SK-N-SH treated with all-trans-retinoic acid at 6 μM for 48 hours (cell line): ENCODE measurements around the gene OR4F6.

Experiments used
- ATAC-seq: fragments of 200-7000 bp; cut with Tn5 transposase; 3 replicates; pipeline ENCODE4 v1.9.1; 2020; ENCODE audit warnings: mild to moderate bottlenecking, moderate library complexity
- ARNTL ChIP-seq: fragments of 450-650 bp; formaldehyde crosslinking; IDR thresholded peaks from 2 replicates; pipeline ENCODE4 v1.5.0; 2020; ENCODE audit warnings: low read depth, mild to moderate bottlenecking, moderate library complexity, borderline replicate concordance
- ESRRG ChIP-seq: fragments of 250-450 bp; sonication (Bioruptor Pico); IDR thresholded peaks from 2 replicates; pipeline ENCODE4 v1.6.1; 2021; ENCODE audit warnings: mild to moderate bottlenecking
- GLIS3 ChIP-seq: fragments of 250-450 bp; sonication (Bioruptor Pico); IDR thresholded peaks from 2 replicates; pipeline ENCODE4 v1.5.0; 2020; ENCODE audit warnings: mild to moderate bottlenecking, moderate library complexity
- ISL1 ChIP-seq: fragments of 250-450 bp; sonication (Bioruptor Pico); IDR thresholded peaks from 2 replicates; pipeline ENCODE4 v2.1.2; 2022; ENCODE audit warnings: mild to moderate bottlenecking, moderate library complexity
- OSR1 ChIP-seq: fragments of 250-450 bp; sonication (Bioruptor Pico); IDR thresholded peaks from 2 replicates; pipeline ENCODE4 v1.8.0; 2022; ENCODE audit warnings: moderate library complexity, mild to moderate bottlenecking, inconsistent platforms
- PPARA ChIP-seq: fragments of 250-450 bp; sonication (Bioruptor Pico); IDR thresholded peaks from 2 replicates; pipeline ENCODE4 v1.5.0; 2020; ENCODE audit warnings: mild to moderate bottlenecking, borderline replicate concordance
- RARB ChIP-seq: fragments of 250-450 bp; sonication (Bioruptor Pico); IDR thresholded peaks from 2 replicates; pipeline ENCODE4 v1.8.0; 2021; ENCODE audit warnings: mild to moderate bottlenecking, moderate library complexity
- SNAI2 ChIP-seq: fragments of 250-450 bp; sonication (Bioruptor Pico); IDR thresholded peaks from 2 replicates; pipeline ENCODE4 v1.5.0; 2020; ENCODE audit warnings: mild to moderate bottlenecking, moderate library complexity
- TCF4 ChIP-seq: fragments of 250-450 bp; sonication (Bioruptor Pico); IDR thresholded peaks from 2 replicates; pipeline ENCODE4 v1.8.0; 2021; ENCODE audit warnings: mild to moderate bottlenecking, moderate library complexity, borderline replicate concordance
- TOX ChIP-seq: fragments of 250-450 bp; sonication (Bioruptor Pico); IDR thresholded peaks from 2 replicates; pipeline ENCODE4 v1.8.0; 2021; ENCODE audit warnings: mild to moderate bottlenecking, moderate library complexity, borderline replicate concordance
- ZC3H10 ChIP-seq: fragments of 250-450 bp; sonication (Bioruptor Pico); IDR thresholded peaks from 2 replicates; pipeline ENCODE4 v1.5.1; 2021; ENCODE audit warnings: mild to moderate bottlenecking, moderate library complexity
- ZFP3 ChIP-seq: fragments of 250-450 bp; sonication (Bioruptor Pico); IDR thresholded peaks from 2 replicates; pipeline ENCODE4 v1.5.0; 2020; ENCODE audit warnings: mild to moderate bottlenecking, moderate library complexity
- ZFP30 ChIP-seq: fragments of 450-650 bp; formaldehyde crosslinking; IDR thresholded peaks from 2 replicates; pipeline ENCODE4 v1.5.0; 2022; ENCODE audit warnings: mild to moderate bottlenecking, moderate library complexity
- ZNF565 ChIP-seq: fragments of 450-650 bp; formaldehyde crosslinking; conservative IDR thresholded peaks from 2 replicates; pipeline ENCODE4 v1.5.0; 2020; ENCODE audit warnings: low read depth, mild to moderate bottlenecking, moderate library complexity
- ZNF70 ChIP-seq: fragments of 450-650 bp; formaldehyde crosslinking; IDR thresholded peaks from 2 replicates; pipeline ENCODE4 v1.5.0; 2020; ENCODE audit warnings: mild to moderate bottlenecking, moderate library complexity
- ZNF8 ChIP-seq: fragments of 450-650 bp; formaldehyde crosslinking; IDR thresholded peaks from 2 replicates; pipeline ENCODE4 v1.5.0; 2020; ENCODE audit warnings: mild to moderate bottlenecking, moderate library complexity
- TF ChIP-seq, protein P1 (sequence below): fragments of 250-450 bp; sonication (Bioruptor Pico); IDR thresholded peaks from 2 replicates; pipeline ENCODE4 v1.5.0; 2020; ENCODE audit warnings: mild to moderate bottlenecking, moderate library complexity
- TF ChIP-seq, protein P2 (sequence below): fragments of 250-450 bp; sonication (Bioruptor Pico); IDR thresholded peaks from 2 replicates; pipeline ENCODE4 v1.8.0; 2021; ENCODE audit warnings: low read depth, mild to moderate bottlenecking, moderate library complexity, borderline replicate concordance
- TF ChIP-seq, protein P3 (sequence below): fragments of 250-450 bp; sonication (Bioruptor Pico); IDR thresholded peaks from 2 replicates; pipeline ENCODE4 v1.8.0; 2020; ENCODE audit warnings: mild to moderate bottlenecking, moderate library complexity, borderline replicate concordance
- TF ChIP-seq, protein P4 (sequence below): fragments of 250-450 bp; sonication (Bioruptor Pico); IDR thresholded peaks from 2 replicates; pipeline ENCODE4 v1.5.1; 2020; ENCODE audit warnings: low read depth, mild to moderate bottlenecking, moderate library complexity

Gene OR4F6

DNA sequence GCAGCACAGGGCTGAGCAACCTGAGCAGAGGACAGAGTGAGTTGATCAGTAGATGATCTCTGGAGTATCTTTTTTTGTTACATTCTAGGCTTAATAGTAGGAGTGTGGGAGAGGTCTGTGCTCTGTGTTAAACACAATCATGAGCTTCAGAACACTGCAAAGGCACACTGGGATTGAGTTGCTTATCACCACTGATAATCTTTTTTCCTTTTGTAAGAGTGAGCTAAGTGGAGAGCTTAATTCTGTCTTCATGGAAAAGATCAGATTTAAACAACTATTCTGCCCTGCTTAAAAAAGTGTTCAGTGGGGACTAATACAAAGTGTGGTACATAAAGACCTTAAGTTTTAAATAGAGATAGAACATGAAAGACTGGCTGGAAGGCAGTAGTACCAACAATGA is 1.1 kb downstream of the OR4F6 start (continued):
- TF ChIP-seq ZNF70 (CRISPR knock-in tag) (no peak), GLIS3 (CRISPR knock-in tag) (no peak), TCF4 (CRISPR knock-in tag) (no peak), ARNTL (no peak), ZNF8 (CRISPR knock-in tag) (no peak)
- TF ChIP-seq, protein P1, sequence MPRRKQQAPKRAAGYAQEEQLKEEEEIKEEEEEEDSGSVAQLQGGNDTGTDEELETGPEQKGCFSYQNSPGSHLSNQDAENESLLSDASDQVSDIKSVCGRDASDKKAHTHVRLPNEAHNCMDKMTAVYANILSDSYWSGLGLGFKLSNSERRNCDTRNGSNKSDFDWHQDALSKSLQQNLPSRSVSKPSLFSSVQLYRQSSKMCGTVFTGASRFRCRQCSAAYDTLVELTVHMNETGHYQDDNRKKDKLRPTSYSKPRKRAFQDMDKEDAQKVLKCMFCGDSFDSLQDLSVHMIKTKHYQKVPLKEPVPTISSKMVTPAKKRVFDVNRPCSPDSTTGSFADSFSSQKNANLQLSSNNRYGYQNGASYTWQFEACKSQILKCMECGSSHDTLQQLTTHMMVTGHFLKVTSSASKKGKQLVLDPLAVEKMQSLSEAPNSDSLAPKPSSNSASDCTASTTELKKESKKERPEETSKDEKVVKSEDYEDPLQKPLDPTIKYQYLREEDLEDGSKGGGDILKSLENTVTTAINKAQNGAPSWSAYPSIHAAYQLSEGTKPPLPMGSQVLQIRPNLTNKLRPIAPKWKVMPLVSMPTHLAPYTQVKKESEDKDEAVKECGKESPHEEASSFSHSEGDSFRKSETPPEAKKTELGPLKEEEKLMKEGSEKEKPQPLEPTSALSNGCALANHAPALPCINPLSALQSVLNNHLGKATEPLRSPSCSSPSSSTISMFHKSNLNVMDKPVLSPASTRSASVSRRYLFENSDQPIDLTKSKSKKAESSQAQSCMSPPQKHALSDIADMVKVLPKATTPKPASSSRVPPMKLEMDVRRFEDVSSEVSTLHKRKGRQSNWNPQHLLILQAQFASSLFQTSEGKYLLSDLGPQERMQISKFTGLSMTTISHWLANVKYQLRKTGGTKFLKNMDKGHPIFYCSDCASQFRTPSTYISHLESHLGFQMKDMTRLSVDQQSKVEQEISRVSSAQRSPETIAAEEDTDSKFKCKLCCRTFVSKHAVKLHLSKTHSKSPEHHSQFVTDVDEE, result no peak

DNA sequence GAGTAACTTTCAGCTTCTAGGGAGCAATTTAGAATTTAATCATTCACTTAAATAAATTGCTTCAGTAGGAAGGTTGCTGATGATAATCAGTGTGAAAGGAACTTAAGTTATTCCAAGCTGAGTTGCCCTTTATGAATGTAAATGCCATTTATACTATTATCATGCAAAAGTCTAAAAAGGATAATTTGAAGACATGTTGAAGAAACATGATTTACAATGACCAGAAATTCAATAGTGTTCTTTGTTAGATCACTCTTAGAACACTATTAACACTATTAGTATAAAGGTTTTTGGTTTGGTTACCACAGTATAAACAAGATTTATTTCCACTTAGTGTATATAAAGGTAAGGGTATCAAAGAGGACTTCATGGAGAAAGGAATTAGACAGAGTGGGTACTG is 1.6 kb downstream of the OR4F6 start:
- no peak for TF ChIP-seq RARB (CRISPR knock-in tag)
- TF ChIP-seq SNAI2, result no peak
- no peak for TF ChIP-seq TOX
- TF ChIP-seq ZC3H10 (CRISPR knock-in tag), result no peak
- TF ChIP-seq, protein P2, sequence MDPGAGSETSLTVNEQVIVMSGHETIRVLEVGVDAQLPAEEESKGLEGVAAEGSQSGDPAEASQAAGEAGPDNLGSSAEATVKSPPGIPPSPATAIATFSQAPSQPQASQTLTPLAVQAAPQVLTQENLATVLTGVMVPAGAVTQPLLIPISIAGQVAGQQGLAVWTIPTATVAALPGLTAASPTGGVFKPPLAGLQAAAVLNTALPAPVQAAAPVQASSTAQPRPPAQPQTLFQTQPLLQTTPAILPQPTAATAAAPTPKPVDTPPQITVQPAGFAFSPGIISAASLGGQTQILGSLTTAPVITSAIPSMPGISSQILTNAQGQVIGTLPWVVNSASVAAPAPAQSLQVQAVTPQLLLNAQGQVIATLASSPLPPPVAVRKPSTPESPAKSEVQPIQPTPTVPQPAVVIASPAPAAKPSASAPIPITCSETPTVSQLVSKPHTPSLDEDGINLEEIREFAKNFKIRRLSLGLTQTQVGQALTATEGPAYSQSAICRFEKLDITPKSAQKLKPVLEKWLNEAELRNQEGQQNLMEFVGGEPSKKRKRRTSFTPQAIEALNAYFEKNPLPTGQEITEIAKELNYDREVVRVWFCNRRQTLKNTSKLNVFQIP, result no peak
- TF ChIP-seq ISL1 (CRISPR knock-in tag), result no peak
- TF ChIP-seq ZNF70 (CRISPR knock-in tag), result no peak
- TF ChIP-seq, all 23 proteins: peak for 0
- ATAC-seq, result no peak

DNA sequence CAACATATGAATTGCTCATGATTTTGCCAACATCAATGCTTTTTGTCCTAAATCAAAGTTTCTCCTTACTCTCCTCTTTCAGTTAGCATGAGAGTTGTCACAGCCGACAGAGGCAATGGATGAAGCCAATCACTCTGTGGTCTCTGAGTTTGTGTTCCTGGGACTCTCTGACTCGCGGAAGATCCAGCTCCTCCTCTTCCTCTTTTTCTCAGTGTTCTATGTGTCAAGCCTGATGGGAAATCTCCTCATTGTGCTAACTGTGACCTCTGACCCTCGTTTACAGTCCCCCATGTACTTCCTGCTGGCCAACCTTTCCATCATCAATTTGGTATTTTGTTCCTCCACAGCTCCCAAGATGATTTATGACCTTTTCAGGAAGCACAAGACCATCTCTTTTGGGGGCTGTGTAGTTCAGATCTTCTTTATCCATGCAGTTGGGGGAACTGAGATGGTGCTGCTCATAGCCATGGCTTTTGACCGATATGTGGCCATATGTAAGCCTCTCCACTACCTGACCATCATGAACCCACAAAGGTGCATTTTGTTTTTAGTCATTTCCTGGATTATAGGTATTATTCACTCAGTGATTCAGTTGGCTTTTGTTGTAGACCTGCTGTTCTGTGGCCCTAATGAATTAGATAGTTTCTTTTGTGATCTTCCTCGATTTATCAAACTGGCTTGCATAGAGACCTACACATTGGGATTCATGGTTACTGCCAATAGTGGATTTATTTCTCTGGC is 2.5 kb downstream of the OR4F6 start:
- no peak for ATAC-seq
- TF ChIP-seq, protein P2, result no peak
- TF ChIP-seq, protein P3, sequence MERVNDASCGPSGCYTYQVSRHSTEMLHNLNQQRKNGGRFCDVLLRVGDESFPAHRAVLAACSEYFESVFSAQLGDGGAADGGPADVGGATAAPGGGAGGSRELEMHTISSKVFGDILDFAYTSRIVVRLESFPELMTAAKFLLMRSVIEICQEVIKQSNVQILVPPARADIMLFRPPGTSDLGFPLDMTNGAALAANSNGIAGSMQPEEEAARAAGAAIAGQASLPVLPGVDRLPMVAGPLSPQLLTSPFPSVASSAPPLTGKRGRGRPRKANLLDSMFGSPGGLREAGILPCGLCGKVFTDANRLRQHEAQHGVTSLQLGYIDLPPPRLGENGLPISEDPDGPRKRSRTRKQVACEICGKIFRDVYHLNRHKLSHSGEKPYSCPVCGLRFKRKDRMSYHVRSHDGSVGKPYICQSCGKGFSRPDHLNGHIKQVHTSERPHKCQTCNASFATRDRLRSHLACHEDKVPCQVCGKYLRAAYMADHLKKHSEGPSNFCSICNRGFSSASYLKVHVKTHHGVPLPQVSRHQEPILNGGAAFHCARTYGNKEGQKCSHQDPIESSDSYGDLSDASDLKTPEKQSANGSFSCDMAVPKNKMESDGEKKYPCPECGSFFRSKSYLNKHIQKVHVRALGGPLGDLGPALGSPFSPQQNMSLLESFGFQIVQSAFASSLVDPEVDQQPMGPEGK, result no peak
- TF ChIP-seq OSR1 (no peak), ZNF565 (CRISPR knock-in tag) (no peak)
- TF ChIP-seq, protein P4, sequence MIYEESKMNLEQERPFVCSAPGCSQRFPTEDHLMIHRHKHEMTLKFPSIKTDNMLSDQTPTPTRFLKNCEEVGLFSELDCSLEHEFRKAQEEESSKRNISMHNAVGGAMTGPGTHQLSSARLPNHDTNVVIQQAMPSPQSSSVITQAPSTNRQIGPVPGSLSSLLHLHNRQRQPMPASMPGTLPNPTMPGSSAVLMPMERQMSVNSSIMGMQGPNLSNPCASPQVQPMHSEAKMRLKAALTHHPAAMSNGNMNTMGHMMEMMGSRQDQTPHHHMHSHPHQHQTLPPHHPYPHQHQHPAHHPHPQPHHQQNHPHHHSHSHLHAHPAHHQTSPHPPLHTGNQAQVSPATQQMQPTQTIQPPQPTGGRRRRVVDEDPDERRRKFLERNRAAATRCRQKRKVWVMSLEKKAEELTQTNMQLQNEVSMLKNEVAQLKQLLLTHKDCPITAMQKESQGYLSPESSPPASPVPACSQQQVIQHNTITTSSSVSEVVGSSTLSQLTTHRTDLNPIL (CRISPR knock-in tag), result no peak

DNA sequence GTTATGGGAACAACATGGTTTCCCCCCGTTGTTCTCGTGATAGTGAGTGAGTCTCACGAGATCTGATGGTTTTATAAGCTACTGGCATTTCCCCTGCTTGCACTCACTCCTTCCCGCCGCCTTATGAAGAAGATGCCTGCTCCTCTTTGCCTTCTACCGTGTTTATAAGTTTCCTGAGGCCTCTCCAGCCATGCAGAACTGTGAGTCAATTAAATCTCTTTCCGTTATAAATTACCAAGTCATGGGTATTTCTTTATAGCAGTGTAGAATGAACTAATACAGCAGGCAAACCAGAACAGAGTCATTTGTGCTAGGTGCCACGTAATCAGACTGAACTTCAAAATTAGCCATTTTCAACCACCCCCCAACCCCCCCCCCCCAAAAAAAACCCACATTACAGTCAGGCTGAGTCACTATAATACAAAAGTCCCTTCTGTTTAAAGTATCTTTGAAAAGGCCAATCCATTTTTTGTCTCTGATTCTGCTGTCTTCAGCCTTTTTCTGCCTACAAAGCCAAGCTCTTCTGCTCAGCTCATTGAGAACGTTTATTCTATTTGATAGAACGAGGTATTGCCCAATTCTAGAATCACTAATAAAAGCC is 4.1 kb downstream of the OR4F6 start:
- TF ChIP-seq OSR1 (no peak), ZC3H10 (CRISPR knock-in tag) (no peak), ZNF8 (CRISPR knock-in tag) (no peak), ZNF565 (CRISPR knock-in tag) (no peak), ZFP30 (no peak), ZFP3 (no peak), TCF4 (CRISPR knock-in tag) (no peak), ISL1 (CRISPR knock-in tag) (no peak), GLIS3 (CRISPR knock-in tag) (no peak), ESRRG (CRISPR knock-in tag) (no peak), PPARA (CRISPR knock-in tag) (no peak)
- TF ChIP-seq, protein P3, result no peak
- TF ChIP-seq, protein P2, result no peak
- TF ChIP-seq, protein P4 (CRISPR knock-in tag), result no peak
- no peak for ATAC-seq
